A673 (cell line): ENCODE results near the gene KIR3DL1.
"Not testable (repeated sequence)": the region's sequence is repeated elsewhere in the genome, so short reads cannot be mapped to it uniquely, and the experiment has no call there.

Experiments used
- CTCF ChIP-seq: fragments of 300-800, 200-600 bp; sonication (generic); conservative IDR thresholded peaks from 2 replicates; pipeline ENCODE4 v1.5.1; 2017; ENCODE audit warnings: low read depth, mild to moderate bottlenecking, antibody characterized with exemption, low read length, moderate library complexity, mixed read lengths
- EZH2 ChIP-seq: fragments of 200-600 bp; sonication (generic); IDR thresholded peaks from 2 replicates; pipeline ENCODE4 v1.6.1; 2017; ENCODE audit warnings: borderline replicate concordance, low read depth, mild to moderate bottlenecking, mixed read lengths, antibody characterized with exemption, low read length; ENCODE audit not compliant: poor library complexity, severe bottlenecking

GRCh38 chr19:54843171-54843570, 26.9 kb downstream of the KIR3DL1 start:
- not testable (repeated sequence) for TF ChIP-seq CTCF, EZH2
